Duodenal mucosa (tissue), 2 donors: ENCODE data around the gene FABP6.

Source experiments
- H3K27ac ChIP-seq: one replicate; pipeline ENCODE4 v1.7.0; 2013; ENCODE audit warnings: low read depth, low read length
- H3K27me3 ChIP-seq, 2 donors: one replicate each; pipeline ENCODE4 v1.7.0; 2013; ENCODE audit warnings: low read length in 2 of 2, control low read depth in 1 of 2; ENCODE audit not compliant: insufficient read depth in 2 of 2, control insufficient read depth in 1 of 2
- H3K36me3 ChIP-seq, 2 donors: one replicate each; pipeline ENCODE4 v1.7.0; 2013; ENCODE audit warnings: low read length in 2 of 2, control low read depth in 1 of 2; ENCODE audit not compliant: insufficient read depth in 2 of 2, control insufficient read depth in 1 of 2
- H3K4me1 ChIP-seq, 2 donors: one replicate each; pipeline ENCODE4 v1.7.0; 2013; ENCODE audit warnings: low read length in 2 of 2, control low read depth in 1 of 2; ENCODE audit not compliant: insufficient read depth in 2 of 2, control insufficient read depth in 1 of 2
- H3K4me3 ChIP-seq, 2 donors: one replicate each; pipeline ENCODE4 v1.7.0; 2013; ENCODE audit warnings: low read length in 2 of 2, low read depth in 1 of 2
- H3K9ac ChIP-seq, 2 donors: one replicate each; pipeline ENCODE4 v1.7.0; 2013; ENCODE audit warnings: low read length in 2 of 2, low read depth in 1 of 2
- H3K9me3 ChIP-seq, 2 donors: one replicate each; pipeline ENCODE4 v1.7.0; 2013; ENCODE audit warnings: low read length in 2 of 2, control low read depth in 1 of 2; ENCODE audit not compliant: control insufficient read depth in 1 of 2

Gene FABP6, protein sequence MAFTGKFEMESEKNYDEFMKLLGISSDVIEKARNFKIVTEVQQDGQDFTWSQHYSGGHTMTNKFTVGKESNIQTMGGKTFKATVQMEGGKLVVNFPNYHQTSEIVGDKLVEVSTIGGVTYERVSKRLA

DNA sequence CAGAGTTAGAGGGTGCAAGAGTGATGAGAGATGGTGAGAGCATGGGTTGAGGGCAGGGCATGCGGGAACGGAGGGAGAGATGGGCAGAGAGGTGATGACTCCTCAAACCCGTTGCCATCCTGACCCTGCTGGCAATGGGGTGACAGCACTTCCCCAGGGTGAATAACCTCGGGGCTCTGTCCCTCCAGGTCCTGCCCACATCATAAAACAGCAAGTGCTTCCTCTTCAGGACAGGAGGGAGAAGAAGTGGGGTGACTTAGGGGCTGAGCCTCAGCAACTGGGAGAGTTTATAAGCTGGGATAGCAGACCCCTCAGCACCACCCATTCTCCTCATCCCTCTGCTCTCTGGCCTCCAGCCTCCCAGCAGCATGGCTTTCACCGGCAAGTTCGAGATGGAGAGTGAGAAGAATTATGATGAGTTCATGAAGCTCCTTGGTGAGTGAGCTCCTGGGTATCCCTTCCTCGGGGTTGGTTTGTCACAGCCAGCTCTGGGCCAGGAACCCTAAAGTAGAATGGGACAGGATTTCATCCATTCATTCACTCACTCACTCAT is at the start of gene FABP6:
Gene FABP6, plus strand, starts transcription at position 317 of the 553 bp plus-strand sequence. Its CDS starts 52 bp downstream, at position 369.
- Histone ChIP-seq H3K27me3 (no peaks in the 10 kb centered on the region), H3K36me3 (no peaks in the 10 kb centered on the region), H3K9me3 (no peaks in the 10 kb centered on the region), H3K4me3 (no peak within 1 kb of the TSS), H3K9ac (no peak within 1 kb of the TSS), H3K4me1 (no peaks in the 10 kb centered on the region), H3K27ac (no peak within 1 kb of the TSS)

- Histone ChIP-seq H3K36me3 (no peaks in the 10 kb centered on the region), H3K9me3 (no peaks in the 10 kb centered on the region), H3K4me3 (no peak overlapping the region), H3K27me3 (no peaks in the 10 kb centered on the region), H3K9ac (no peak overlapping the region), H3K27ac (no peak overlapping the region), H3K4me1 (no peaks in the 10 kb centered on the region)
Observed at GRCh38 chr5:160180931-160181330, 48.4 kb upstream of the FABP6 start.

GRCh38 chr5:160181965-160182622 is 47.2 kb upstream of the FABP6 start:
- no peaks in the 10 kb centered on the region for H3K4me1 ChIP-seq
- no peak overlapping the region for H3K9ac ChIP-seq
- no peak overlapping the region for H3K4me3 ChIP-seq
- no peaks in the 10 kb centered on the region for H3K36me3 ChIP-seq
- no peak overlapping the region for H3K27ac ChIP-seq
- peaks cover 0 to 6% of the 10 kb centered on the region in 2 donors for H3K9me3 ChIP-seq
- H3K27me3 ChIP-seq, result no peaks in the 10 kb centered on the region

DNA sequence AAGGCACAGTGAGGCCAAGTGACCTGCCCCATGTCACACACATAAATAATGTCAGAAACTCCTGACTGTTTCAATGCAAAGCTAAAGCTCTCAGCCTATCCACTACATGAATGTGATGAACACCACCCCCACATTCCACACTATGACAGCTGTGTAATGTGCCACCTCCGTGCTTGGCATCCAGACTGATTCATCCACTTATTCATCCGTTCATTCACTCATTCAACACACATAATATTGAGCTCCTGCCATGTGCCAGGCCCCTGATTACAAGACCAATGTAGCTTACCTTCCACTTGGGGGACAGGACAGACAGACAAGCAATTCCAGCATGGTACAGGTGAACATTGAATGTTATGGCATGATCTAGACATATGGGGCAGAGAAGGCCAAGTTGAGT is 46.2 kb upstream of the FABP6 start:
- Histone ChIP-seq H3K9me3 (peaks cover 0 to 6% of the 10 kb centered on the region in 2 donors), H3K9ac (no peak overlapping the region), H3K4me1 (peaks cover 0 to 3% of the 10 kb centered on the region in 2 donors), H3K27me3 (no peaks in the 10 kb centered on the region), H3K27ac (no peak overlapping the region), H3K36me3 (no peaks in the 10 kb centered on the region), H3K4me3 (no peak overlapping the region)

GRCh38 chr5:160185626-160186360 is 43.5 kb upstream of the FABP6 start:
- Histone ChIP-seq H3K9ac (no peak overlapping the region), H3K27ac (no peak overlapping the region), H3K36me3 (no peaks in the 10 kb centered on the region), H3K4me3 (no peak overlapping the region), H3K9me3 (peaks cover 0 to 6% of the 10 kb centered on the region in 2 donors), H3K27me3 (no peaks in the 10 kb centered on the region), H3K4me1 (peaks cover 0 to 7% of the 10 kb centered on the region in 2 donors)

- no peak overlapping the region for H3K27ac ChIP-seq
- H3K27me3 ChIP-seq, result no peaks in the 10 kb centered on the region
- peaks cover 0 to 7% of the 10 kb centered on the region in 2 donors for H3K4me1 ChIP-seq
Observed at GRCh38 chr5:160186480-160186879, 42.8 kb upstream of the FABP6 start.

DNA sequence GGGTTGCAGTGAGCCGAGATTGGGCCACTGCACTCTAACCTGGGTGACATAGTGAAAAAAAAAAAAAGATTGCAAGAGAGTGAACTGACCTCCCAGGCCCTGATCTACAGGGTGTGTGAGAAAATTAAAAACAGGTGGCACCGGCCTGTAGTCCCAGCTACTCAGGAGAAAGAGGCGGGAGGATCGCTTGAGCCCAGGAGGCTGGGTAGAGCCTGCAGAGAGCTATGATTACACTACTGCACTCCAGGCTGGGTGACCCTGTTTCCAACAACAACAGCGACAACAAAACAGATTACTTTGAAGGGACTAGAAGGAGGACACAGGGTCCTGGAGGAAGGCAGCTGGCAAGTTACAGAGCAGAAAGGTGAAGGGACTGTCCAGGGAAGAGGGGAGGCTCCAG is 42.2 kb upstream of the FABP6 start:
- Histone ChIP-seq H3K4me3 (no peak overlapping the region), H3K27me3 (no peaks in the 10 kb centered on the region), H3K27ac (no peak overlapping the region), H3K4me1 (peaks cover 0 to 7% of the 10 kb centered on the region in 2 donors), H3K9me3 (peaks cover 0 to 6% of the 10 kb centered on the region in 2 donors), H3K9ac (no peak overlapping the region), H3K36me3 (no peaks in the 10 kb centered on the region)

More at GRCh38 chr5:160186480-160186879, 42.8 kb upstream of the FABP6 start:
- Histone ChIP-seq H3K9ac (no peak overlapping the region), H3K9me3 (peaks cover 0 to 6% of the 10 kb centered on the region in 2 donors), H3K36me3 (no peaks in the 10 kb centered on the region), H3K4me3 (no peak overlapping the region)

DNA sequence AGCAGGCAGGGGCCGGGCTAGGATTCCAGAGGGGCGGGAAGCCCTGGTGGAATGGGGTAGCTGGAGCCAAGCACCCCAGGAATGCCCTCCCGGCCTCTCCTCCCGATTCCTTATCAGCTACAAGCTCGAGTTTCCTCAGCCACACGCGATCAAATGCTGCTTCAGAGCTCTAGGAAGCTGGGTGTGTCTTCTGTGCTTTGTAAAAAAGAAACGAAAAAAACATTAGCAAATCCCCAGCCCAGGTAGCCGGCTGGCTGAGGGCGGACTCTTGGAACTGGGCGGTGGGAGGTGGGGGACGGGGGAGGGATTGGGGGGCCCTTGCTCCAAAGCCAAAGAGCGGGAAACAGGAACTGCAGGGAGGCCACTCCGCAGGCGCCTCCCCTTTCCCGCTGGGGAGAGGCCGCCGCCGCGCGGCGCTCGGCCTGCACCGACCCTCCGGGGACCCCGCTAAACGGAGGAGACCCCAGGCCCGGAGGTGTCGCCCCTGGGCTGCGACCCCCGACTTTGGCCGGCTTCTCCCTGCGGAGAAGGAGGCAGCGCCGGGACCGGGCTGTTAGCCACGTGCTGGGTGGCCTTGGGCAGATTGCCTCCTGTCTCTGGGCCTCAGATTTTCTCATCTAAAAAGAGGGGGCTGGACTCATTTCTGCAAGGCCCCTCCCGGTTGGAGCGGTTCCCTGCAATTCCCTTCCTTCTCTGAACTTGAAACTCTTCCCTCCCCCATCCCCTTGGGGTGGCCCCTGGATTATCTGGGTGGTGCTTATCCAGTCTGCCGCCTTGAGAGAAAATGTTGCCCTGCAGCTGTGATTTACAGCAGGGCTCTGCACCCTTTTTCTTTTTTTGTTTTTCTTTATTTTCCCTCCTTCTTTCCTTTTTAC is 40.9 kb upstream of the FABP6 start:
- Histone ChIP-seq H3K9ac (peak overlapping the region; percentile 38 to 50), H3K9me3 (peaks cover 0 to 6% of the 10 kb centered on the region in 2 donors), H3K27ac (no peak overlapping the region), H3K4me3 (peak overlapping the region; percentile 66 to 69), H3K27me3 (no peaks in the 10 kb centered on the region), H3K36me3 (no peaks in the 10 kb centered on the region), H3K4me1 (peaks cover 0 to 7% of the 10 kb centered on the region in 2 donors)

- Histone ChIP-seq H3K27ac (no peak overlapping the region), H3K4me3 (no peak overlapping the region), H3K27me3 (no peaks in the 10 kb centered on the region), H3K36me3 (no peaks in the 10 kb centered on the region), H3K4me1 (peaks cover 0 to 7% of the 10 kb centered on the region in 2 donors), H3K9ac (no peak overlapping the region), H3K9me3 (no peaks in the 10 kb centered on the region)
Observed at GRCh38 chr5:160192424-160192823, 36.9 kb upstream of the FABP6 start.
